Right renal cortex interstitium (tissue), 3 donors: ENCODE results near the gene PGK2. TPM values are rescaled to one million over a fixed set of nuclear protein-coding genes. Genes with fewer than 3 reads are reported as not detected.
"Not testable (repeated sequence)": the region's sequence is repeated elsewhere in the genome, so short reads cannot be mapped to it uniquely, and the experiment has no call there.

Experiments
- DNase-seq, 3 donors: peaks; one replicate each; pipeline ENCODE4 v3.0.0-alpha.2; 2013; ENCODE audit warnings: low read depth in 3 of 3, low spot score in 2 of 3
- polyA plus RNA-seq, 3 donors: library from polyadenylated mRNA; unstranded; fragments of 120-200 nt; gene quantifications; one replicate each; pipeline ENCODE4 v1.2.1, GENCODE V29; 2013; ENCODE audit not compliant: insufficient read length in 3 of 3

PGK2 gene
- polyA plus RNA-seq, result not detected

DNA sequence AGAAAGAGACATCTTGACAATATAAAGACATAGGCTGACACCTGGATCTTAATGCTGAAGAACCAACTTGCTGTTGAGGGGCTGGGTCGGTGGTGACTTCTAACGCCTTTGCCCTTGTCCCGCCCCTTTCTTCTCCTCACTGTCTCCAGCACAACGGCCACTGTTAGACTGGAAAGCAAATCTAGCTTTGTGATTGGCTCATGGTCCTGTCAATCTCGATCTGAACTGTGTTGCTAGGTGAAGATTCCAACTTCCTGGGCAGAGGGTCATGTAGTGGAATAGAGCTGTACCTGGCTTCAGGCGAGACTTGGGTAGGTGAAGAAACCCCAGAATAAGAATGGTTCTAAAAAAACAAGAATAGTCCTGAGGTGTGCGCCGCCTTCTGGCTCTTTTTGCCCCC, at the start of gene PGK2:
TSS of gene PGK2 (minus strand) at position 110 of the 400 bp plus-strand sequence. CDS start at position 12, 98 bp downstream.
- no peak for DNase-seq

DNA sequence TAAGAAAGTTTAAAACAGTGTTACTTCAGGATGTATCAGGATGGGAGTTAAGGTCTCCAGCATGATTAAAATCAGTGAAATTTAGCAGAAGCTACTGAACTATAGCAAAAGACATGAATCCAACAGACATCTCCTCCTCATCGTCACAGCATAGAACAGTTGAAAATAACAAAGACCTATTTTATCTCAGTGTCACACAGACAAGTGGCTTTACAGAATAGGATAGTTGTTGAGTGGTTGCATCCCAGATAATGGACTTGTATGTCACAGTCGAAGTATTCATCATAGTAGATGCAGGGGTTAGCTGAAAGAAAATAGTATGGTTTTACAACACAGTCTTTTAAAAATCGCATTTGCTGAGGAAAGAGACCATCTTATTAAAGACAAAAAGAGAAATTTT, 48.1 kb upstream of the PGK2 start:
- no peak for DNase-seq

DNA sequence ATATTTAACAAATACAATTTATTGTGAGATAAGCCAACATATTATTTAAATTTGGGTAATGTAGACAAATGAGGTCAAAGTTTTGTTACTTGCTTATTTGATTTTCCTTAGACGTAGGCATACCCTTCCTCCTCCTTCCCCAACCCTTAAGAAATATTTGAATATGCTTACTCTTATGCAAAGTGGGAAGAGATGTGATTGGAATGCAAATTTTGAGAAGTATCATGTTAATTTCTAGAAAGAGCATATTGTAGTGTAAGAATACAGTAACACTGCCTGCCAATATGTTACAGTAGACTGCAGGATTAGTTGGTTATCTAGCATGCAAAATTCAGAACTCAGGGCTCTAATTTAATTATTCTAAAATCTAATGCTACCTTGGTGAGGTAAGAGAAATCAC, 46.3 kb upstream of the PGK2 start:
- DNase-seq, result no peak

DNA sequence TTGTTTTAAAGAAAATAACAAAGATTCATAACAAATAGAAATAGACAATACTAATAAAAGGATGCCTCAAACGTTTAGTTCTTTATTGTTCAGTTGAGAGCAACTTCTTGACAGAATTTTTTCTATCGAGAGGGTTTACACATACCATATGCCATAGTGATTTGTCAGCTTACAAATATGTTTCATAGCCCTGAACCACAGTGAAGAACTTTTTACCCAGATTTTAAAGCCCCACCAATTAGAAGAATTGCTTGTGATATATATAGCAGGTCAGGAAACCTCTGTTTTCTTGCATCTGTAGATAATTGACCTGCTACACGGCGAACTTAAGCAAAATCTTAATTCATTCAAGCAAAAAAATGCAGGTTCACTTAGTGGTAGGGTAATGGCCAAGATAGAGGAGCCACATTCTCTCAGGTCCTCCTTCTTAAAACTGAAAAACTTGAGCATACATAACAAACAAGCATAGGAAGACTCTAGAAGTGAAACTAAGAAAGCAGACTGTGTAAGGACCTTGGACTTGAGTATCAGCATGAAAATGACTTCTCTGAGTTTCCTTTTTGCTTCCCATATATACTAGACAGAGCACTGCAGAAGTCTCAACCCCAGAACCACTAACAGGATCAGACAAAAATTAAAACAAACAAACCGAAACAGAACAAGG, 39.8 kb upstream of the PGK2 start:
- DNase-seq, result no peak

DNA sequence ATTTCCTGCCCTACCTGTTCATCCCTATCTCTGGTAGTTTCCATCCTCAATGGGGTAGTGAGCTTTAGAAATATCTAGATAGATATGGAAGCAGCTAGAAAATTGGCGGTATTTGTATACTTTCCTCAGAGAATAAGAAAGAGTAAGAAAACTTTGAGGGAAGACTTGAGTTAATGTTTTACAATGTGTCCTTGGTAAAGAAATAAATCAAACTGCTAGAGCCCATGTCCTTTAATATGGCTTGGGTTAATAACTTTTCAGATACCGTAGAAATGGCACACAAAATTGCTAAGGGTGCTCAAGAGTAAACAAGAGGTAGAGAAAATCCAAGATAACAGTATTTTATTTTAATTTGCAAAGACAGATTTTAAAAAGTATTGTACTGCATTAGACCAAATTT, 28.1 kb upstream of the PGK2 start:
- no peak for DNase-seq

DNA sequence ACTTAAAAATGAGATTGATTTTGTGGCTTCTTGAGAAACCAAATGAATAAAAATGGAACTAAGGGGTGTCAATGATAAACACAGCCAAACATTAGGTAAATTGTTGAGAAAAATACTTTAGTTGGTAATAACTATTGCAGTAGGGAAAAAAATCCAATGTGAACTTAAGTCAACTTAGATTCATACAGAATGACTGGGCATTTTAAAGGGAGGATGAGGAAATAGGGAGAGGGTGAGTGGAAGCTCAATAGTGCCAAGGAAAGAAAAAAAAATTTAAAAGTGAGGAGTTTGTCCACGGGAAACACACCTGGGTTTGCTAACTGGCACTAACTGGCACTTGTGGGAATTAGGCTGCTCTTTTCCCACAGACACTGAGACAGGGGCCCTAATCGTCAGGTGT, 26.2 kb upstream of the PGK2 start:
- DNase-seq, result no peak

DNA sequence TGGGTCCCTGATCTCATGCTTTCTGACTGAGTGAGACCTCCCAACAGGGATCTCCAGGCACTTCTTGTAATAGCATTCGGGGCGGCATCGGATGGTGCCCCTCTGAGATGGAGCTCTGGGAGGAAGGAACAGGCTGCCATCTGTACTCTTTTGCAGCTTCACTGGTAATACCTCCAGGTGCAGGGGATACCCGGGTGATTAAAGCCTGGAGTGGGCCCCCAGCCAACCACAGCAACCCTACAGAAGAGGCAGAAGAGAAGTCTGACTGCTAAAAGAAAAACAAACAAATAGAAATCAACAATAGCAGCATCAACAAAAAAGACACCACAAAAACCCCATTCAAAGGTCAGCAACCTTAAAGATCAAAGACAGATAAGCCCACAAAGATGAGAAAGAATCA, 19.1 kb upstream of the PGK2 start:
- DNase-seq, result no peak

DNA sequence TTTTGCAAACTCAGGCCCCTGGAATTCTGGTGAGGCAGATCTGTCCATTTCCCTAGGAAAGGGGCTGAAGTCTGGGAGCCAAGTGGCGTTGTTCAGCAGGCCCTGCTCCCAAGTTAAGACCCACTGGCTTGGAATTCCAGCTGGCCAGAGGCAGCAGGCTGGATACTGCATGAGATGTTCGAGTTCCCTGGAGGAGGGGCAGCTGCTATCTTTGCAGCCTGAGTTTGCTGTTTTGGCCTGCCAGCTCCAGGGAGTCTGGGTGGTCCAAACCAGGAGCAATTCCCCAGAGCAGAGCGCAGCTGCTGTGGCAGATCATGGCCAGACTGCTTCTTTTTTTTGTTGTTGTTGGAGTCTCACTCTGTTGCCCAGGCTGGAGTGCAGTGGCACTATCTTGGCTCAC, 18.2 kb upstream of the PGK2 start:
- no peak for DNase-seq

DNA sequence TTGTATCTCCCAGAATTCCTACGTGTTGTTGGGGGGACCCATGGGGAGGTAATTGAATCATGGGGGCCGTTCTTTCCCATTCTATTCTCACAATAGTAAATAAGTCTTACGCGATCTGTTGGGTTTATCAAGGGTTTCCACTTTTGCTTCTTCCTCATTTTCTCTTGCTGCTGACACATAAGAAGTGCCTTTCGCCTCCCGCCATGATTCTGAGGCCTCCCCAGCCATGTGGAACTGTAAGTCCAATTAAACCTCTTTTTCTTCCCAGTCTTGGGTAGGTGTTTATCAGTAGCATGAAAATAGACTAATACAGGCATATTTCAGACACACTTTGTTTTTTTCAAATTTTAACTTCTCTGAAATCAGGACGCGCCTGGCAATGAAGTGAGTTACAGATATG, 14.4 kb upstream of the PGK2 start:
- no peak for DNase-seq

DNA sequence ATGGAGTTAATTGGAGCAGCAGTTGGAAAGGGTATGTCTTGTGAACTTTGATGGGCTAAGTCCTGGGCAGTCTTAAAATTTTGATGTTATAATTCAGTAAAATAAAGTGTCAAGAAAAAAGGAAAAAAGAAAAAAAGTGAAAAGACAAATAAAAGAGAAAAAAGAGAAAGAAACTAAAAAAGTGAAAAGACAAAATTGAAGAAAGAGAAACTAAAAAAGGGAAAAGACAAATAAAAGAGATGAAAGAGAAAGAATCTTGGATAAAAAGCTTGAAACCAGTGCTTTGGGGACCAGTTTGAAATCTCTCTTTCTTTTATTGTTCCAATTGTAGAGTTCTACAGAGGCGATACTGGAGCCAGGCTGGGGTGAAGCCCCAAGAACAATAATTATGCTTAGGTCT, 12.0 kb upstream of the PGK2 start:
- DNase-seq, result no peak

DNA sequence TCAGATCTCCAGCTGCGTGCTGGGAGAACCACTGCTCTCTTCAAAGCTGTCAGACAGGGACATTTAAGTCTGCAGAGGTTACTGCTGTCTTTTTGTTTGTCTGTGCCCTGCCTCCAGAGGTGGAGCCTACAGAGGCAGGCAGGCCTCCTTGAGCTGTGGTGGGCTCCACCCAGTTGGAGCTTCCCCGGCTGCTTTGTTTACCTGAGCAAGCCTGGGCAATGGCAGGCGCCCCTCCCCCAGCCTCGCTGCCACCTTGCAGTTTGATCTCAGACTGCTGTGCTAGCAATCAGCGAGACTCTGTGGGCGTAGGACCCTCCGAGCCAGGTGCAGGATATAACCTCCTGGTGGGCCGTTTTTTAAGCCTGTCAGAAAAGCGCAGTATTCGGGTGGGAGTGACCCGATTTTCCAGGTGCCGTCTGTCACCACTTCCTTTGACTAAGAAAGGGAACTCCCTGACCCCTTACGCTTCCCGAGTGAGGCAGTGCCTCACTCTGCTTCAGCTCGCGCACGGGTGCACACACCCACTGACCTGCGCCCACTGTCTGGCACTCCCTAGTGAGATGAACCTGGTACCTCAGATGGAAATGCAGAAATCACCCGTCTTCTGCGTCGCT, 9.9 kb upstream of the PGK2 start:
- DNase-seq, result not testable (repeated sequence)

DNA sequence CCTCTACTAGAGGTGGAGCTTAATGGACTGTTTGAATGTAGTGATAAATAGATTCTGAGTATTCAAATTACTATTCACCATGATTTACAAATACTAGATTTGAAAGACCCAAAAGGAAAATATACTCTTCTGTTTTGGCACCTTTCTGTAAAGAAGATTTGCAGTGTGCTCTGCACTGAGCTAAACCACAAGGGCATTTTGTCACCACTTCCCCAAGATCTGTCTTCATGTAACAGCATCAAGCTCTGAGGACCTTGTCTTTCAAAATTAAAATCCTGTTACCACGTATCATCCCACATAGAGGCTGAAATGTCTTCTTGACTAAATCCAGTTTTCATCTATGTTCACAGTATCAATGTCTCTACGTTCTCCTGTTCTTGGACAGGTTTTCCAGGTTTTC, 3.3 kb upstream of the PGK2 start:
- DNase-seq, result no peak

DNA sequence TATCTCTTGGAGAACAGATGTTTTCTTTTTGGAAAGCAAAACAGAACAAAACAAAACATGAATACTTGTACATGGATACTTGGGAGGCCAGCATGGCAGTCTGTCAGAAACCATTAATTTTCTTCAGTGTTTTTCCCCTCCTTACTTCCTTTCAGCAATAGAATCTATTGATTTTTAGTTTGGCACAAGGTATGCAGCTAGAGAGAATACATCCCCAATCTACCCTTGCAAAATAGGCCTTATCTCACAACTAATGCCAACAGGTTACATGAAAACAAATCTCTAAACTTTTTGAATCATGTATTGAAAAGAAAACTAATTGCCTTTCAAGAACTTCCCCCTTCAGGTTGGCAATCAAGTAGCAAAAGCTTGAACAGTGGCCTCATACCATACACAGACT, 2.8 kb downstream of the PGK2 start:
- DNase-seq, result no peak

DNA sequence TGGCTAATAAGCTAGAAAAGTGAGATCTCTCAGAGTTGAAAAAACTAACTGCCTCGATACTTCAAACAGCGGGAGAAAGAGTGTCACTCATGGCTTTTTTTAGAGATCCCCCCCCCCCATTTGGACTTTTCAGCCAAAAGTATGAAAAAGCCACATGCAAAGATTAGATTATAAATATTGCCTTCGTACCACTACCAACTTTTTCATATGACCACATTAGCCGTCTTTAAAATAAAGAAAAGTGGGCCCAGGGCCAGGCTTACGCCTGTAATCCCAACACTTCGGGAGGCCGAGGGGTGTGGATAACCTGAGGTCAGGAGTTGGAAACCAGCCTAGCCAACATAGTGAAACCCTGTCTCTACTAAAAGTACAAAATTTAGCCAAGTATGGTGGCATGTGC, 4.4 kb downstream of the PGK2 start:
- no peak for DNase-seq

DNA sequence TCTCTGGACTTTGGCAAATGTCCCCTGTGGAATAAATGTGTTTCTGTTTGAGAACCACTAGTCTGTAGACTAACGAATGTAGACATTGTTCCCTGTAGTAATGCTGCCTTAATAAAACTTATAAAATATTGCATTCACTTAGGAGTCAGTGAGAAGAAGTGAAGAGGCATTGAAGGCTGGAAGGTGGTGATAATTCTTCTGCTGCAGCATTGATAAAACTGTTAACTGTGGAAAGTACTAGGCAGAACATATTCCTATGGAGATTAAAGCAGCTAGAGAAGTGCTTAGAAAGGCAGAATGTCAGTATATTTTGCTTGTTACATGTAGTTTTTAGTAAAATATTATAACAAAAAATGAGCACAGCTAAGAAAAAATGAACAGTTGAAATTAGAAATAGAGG, 4.8 kb downstream of the PGK2 start:
- no peak for DNase-seq

DNA sequence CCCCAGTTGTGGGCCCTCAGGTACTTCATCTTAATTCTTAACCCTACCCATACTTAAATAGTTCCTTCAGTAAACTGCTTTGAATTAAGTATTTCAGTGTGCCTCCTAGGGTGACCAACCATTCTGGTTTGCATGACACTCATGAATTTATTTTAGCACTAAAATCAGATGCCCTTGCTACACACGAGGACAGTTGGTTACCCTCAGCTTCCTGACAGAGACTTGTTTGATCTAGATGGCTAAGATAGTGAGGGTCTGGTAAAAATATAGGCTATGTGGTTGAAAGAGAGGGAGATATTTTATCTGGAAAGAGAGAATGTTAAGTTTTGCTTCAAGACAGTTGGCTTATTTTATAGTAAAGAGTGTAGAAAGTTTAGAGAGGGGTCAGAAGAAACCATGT, 10.6 kb downstream of the PGK2 start:
- no peak for DNase-seq

DNA sequence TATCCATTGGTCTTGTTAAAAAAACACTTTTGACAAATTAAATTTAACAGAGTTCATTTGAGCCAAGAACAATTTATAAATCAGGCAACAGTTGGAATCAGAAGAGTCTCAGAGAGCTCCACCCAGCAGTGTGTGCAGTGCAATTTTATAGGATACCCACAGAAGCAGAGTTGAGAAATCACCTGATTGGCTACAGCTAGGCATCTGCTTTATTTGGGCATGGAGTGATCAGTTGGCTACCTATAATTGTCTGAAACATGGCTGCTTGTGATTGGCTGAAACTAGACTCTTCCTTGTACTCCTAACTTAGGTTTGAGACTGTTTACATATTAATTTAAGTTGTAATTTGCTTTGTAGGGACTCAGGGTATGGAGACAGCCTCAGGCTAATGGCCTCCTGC, 12.0 kb downstream of the PGK2 start:
- no peak for DNase-seq

DNA sequence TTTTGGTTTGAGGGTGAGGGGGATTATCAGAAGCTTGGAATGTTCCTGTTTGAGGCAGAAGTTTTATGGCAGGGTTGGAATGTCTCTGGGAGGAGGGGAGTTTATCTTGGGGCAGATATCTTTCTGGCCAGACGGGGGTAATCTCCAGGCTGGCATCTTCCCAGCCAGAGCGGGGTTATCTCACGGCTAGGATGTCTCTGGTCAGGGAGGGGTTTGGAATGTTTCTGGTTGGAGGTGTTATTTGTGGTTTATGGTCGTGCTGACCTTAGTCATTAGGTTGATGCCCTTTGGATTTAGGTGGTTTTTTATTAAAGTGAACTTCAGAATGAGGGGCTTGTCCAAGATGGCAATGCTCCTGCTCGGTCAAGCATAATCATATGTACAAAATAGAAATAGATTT, 14.8 kb downstream of the PGK2 start:
- DNase-seq, result no peak

DNA sequence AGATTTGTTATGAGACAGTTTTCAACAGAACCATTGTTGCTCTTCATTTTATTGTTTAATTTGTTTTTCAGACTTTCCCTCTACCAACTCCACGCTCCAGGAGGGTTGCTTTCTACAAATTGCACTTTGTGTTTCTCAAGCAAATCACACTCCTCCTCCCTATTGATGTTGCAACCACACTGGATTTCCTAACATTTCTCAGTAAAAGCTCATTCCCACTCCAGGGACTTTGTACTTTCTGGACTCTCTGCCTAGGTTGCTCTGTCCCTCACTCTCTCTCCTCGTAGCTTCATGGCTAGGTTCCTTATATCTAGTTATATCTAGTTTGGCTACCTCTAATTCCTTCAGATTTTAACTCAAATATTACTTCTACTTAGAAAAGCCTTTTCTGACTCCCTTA, 20.3 kb downstream of the PGK2 start:
- DNase-seq, result no peak

DNA sequence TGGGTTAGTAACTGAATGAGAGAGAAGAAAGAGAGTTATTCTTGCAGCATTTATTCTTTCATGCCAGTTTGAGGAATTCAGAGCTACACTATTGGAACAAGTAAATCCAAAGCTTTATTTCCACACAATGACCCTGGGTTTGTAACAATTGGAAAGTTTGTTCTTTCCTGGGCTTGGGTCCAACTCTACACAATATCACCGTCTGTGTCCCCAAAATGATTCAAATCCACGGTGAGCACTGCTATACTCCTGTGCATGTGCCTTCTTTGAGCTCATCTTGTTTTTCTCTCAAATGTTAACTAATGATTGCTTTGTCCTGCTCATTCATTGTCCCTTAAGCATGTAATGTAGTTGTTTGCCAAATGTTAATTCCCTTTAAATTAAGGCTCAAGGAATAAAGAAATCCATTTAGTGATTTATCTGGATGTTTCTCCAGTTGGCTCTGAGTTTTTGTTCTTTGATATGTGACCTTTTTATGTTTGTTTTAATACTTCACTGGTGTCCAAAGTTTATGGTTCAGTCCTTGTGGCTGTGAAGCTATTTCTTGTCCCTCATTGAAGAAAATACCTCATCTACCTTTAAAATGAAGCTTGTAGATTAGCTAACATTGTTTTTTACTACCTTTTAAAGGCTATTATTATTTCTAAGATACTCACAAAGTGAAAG, 22.4 kb downstream of the PGK2 start:
- no peak for DNase-seq

DNA sequence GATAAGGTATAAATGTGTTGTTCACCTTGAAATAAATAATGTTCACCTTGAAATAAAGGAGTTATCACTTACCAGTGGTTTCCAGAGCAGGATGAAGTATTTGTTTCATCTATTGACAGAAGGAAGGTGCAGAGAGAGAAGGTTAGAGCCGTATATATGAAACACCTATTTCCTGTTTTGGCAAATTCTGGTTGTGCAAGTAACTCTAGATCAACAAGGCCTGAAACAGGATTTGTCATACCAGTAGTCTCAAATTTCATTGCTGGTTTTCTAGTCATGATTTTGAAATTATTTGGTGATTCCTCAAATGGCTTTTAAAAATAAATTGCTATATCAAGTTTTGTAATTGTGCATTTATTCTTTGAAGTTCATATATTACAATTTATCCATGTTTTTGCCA, 42.8 kb downstream of the PGK2 start, which contains the start of gene CRISP3:
TSS of gene CRISP3 (minus strand) at position 130 of the 400 bp plus-strand sequence. CDS start at position 109, 21 bp downstream.
- DNase-seq, result no peak

DNA sequence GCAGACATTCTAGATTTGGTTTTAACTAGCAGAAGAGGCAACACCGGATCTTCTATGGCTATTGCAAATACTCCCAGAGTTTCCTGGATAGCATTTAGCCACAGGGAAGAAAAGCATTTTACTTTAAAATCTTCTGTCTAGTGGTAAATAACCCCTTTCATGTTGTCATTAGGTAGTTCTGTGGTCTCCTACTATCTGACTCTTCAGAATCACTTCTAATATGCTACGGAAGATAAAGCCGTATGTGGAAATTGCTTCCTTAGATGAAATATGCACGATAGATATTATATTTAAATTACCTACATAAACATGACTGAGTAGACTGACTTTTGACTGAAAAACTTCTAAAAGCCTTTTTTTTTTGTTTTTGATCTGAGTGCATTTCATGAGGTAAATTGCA, 43.7 kb downstream of the PGK2 start:
- DNase-seq, result no peak
